Esophagus squamous epithelium (tissue), 5 donors: ENCODE measurements around the gene CCBE1. TPM values are rescaled to one million over a fixed set of nuclear protein-coding genes. Genes with fewer than 3 reads are reported as not detected.
"Not testable (repeated sequence)": the region's sequence is repeated elsewhere in the genome, so short reads cannot be mapped to it uniquely, and the experiment has no call there.

Source experiments
- DNase-seq: peaks from one replicate; lab custom pipeline; 2025; lab: John Stamatoyannopoulos, UW
- H3K27ac ChIP-seq, 4 donors: fragments of 200-600 bp; sonication (generic); one replicate each; pipeline ENCODE4 v1.5.1; 2016 to 2019; ENCODE audit warnings: mild to moderate bottlenecking in 1 of 4
- H3K27me3 ChIP-seq, 4 donors: fragments of 200-600 bp; sonication (generic); 1 replicate in 3 of 4; 2 replicates in 1 of 4; pipeline versions ENCODE4 v1.5.1 to v1.6.0; 2017 to 2021; ENCODE audit warnings: antibody characterized with exemption in 1 of 4
- H3K36me3 ChIP-seq, 3 donors: fragments of 200-600 bp; sonication (generic); one replicate each; pipeline ENCODE4 v1.5.1; 2016 to 2019
- H3K4me1 ChIP-seq, 3 donors: fragments of 200-600 bp; sonication (generic); one replicate each; pipeline ENCODE4 v1.5.1; 2017 to 2019
- H3K4me3 ChIP-seq, 4 donors: fragments of 200-600 bp; sonication (generic); 1 replicate in 3 of 4; 2 replicates in 1 of 4; pipeline ENCODE4 v1.5.1; 2016 to 2019; ENCODE audit warnings: mild to moderate bottlenecking in 2 of 4, moderate library complexity in 1 of 4
- H3K9me3 ChIP-seq, 3 donors: fragments of 200-600 bp; sonication (generic); one replicate each; pipeline ENCODE4 v1.5.1; 2016 to 2019
- POLR2A ChIP-seq, 4 donors: fragments of 450-650 bp; IDR thresholded peaks; one replicate each; pipeline ENCODE4 v1.6.1; 2017; ENCODE audit warnings: antibody characterized with exemption in 4 of 4, mild to moderate bottlenecking in 4 of 4, moderate library complexity in 3 of 4
- WGBS, 2 donors: methylation state at CpG; one replicate each; pipeline ENCODE4 v1.1.5; 2018; 5-methylcytosine and 5-hydroxymethylcytosine counted together
- intact Hi-C: fragments of 100-400 bp; cut with DNase I; formaldehyde crosslinking; loops from one replicate; pipeline ENCODE4 v1.15.0; 2022
- total RNA-seq, 4 donors: library from RNA; depleted of rRNA; stranded (reverse); fragments of >200 nt; gene quantifications; one replicate each; pipeline ENCODE4 v1.1.0, GENCODE V29; 2016
- TF ChIP-seq, protein P1 (sequence below), 6 experiments: fragments of 450-650 bp in 4 of 6; fragments of 200-600 bp in 2 of 6; sonication (generic) in 2 of 6; IDR thresholded peaks; one replicate each; pipeline ENCODE4 v1.5.1; 2016 to 2019; ENCODE audit warnings: antibody characterized with exemption in 6 of 6, mild to moderate bottlenecking in 4 of 6, moderate library complexity in 4 of 6
- donor health status: DM: yes; HTN: yes; CAD: no.

Gene CCBE1
- total RNA-seq, 4 donors from 2014 or later = 0.34 to 4.6 (median 1.3) TPM

GRCh38 chr18:59717291-59717690, 20.1 kb upstream of the CCBE1 start:
- intact Hi-C loops = no loop called here
- TF ChIP-seq, protein P1, sequence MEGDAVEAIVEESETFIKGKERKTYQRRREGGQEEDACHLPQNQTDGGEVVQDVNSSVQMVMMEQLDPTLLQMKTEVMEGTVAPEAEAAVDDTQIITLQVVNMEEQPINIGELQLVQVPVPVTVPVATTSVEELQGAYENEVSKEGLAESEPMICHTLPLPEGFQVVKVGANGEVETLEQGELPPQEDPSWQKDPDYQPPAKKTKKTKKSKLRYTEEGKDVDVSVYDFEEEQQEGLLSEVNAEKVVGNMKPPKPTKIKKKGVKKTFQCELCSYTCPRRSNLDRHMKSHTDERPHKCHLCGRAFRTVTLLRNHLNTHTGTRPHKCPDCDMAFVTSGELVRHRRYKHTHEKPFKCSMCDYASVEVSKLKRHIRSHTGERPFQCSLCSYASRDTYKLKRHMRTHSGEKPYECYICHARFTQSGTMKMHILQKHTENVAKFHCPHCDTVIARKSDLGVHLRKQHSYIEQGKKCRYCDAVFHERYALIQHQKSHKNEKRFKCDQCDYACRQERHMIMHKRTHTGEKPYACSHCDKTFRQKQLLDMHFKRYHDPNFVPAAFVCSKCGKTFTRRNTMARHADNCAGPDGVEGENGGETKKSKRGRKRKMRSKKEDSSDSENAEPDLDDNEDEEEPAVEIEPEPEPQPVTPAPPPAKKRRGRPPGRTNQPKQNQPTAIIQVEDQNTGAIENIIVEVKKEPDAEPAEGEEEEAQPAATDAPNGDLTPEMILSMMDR (IDR thresholded peaks at IDR 0.05) = no peak
- no peak for TF ChIP-seq POLR2A (IDR thresholded peaks at IDR 0.05)
- Histone ChIP-seq H3K27me3 (peaks cover 0 to 6% (median 0%) of the 10 kb centered on the region in 4 donors), H3K9me3 (no peaks in the 10 kb centered on the region), H3K36me3 (no peaks in the 10 kb centered on the region), H3K4me3 (no peak overlapping the region), H3K27ac (no peak overlapping the region), H3K4me1 (no peaks in the 10 kb centered on the region)
- DNase-seq = no peak
- 66 to 78% methylated on average over 2 of the region's 2 CpGs for WGBS, 2 donors

- Histone ChIP-seq H3K4me1 (no peaks in the 10 kb centered on the region), H3K27ac (no peak overlapping the region), H3K27me3 (peaks cover 0 to 6% (median 0%) of the 10 kb centered on the region in 4 donors), H3K4me3 (no peak overlapping the region), H3K36me3 (no peaks in the 10 kb centered on the region), H3K9me3 (no peaks in the 10 kb centered on the region)
- TF ChIP-seq, protein P1 (IDR thresholded peaks at IDR 0.05) = no peak
- no peak for TF ChIP-seq POLR2A (IDR thresholded peaks at IDR 0.05)
- WGBS, 2 donors = 40 to 47% methylated on average over 2 of the region's 2 CpGs
- DNase-seq = no peak
- intact Hi-C loops = no loop called here
Measured at GRCh38 chr18:59715966-59716369, 18.7 kb upstream of the CCBE1 start.

- 82 to 87% methylated on average over 6 to 7 of the region's 7 CpGs for WGBS, 2 donors
- Histone ChIP-seq H3K27ac (no peak overlapping the region), H3K36me3 (no peaks in the 10 kb centered on the region), H3K9me3 (no peaks in the 10 kb centered on the region), H3K27me3 (peaks cover 0 to 8% (median 0%) of the 10 kb centered on the region in 4 donors), H3K4me3 (no peak overlapping the region), H3K4me1 (no peaks in the 10 kb centered on the region)
- intact Hi-C loops = no loop called here
- DNase-seq = no peak
- TF ChIP-seq POLR2A (IDR thresholded peaks at IDR 0.05) = no peak
- TF ChIP-seq, protein P1 (IDR thresholded peaks at IDR 0.05) = no peak
Measured at GRCh38 chr18:59715445-59715844, 18.2 kb upstream of the CCBE1 start.

GRCh38 chr18:59714096-59714495, 16.9 kb upstream of the CCBE1 start:
- H3K4me1 ChIP-seq, DNase-seq, H3K27ac ChIP-seq, H3K4me3 ChIP-seq, intact Hi-C loops, H3K9me3 ChIP-seq, H3K36me3 ChIP-seq: not testable (repeated sequence)
- H3K27me3 ChIP-seq = peaks cover 0 to 13% (median 0%) of the 10 kb centered on the region in 4 donors
- 100% methylated on average over 5 of the region's 28 CpGs; no CpG with 5 or more reads in 1 of the 2 donors for WGBS, 2 donors

GRCh38 chr18:59712311-59712710, 15.1 kb upstream of the CCBE1 start:
- H3K27me3 ChIP-seq = peaks cover 0 to 9% (median 0%) of the 10 kb centered on the region in 4 donors
- no peak for DNase-seq
- TF ChIP-seq, protein P1 (IDR thresholded peaks at IDR 0.05) = no peak
- no peak for TF ChIP-seq POLR2A (IDR thresholded peaks at IDR 0.05)
- H3K4me1 ChIP-seq = no peaks in the 10 kb centered on the region
- WGBS, 2 donors = 75 to 84% methylated on average over 6 of the region's 6 CpGs
- intact Hi-C loops = no loop called here
- no peaks in the 10 kb centered on the region for H3K36me3 ChIP-seq
- H3K9me3 ChIP-seq = no peaks in the 10 kb centered on the region
- H3K4me3 ChIP-seq = no peak overlapping the region
- H3K27ac ChIP-seq = no peak overlapping the region

DNA sequence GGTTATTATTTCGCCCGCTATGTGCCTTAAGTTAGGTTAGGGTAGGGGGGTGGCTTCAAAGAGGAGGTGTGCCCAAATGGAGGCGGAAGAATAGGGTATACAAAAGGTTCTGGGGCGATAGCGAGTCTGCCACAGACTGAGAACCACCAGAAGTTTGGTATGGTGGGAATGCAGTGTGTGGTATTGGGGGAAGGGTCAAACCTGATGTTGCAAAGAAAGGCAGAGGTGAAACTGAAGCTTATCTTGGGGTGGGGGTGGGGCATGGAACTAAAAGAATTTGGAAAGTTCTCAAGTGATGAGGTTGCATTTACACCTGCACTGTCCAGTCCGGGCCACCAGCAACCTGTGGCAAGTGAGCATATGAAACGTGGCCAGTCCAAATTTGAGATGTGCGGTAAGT, 11.8 kb upstream of the CCBE1 start:
- Histone ChIP-seq H3K4me1 (peaks cover 0 to 6% (median 0%) of the 10 kb centered on the region in 3 donors), H3K36me3 (no peaks in the 10 kb centered on the region), H3K27me3 (peaks cover 0 to 9% (median 0%) of the 10 kb centered on the region in 4 donors), H3K27ac (no peak overlapping the region), H3K4me3 (no peak overlapping the region), H3K9me3 (no peaks in the 10 kb centered on the region)
- WGBS, 2 donors = 89 to 92% methylated on average over 8 of the region's 8 CpGs
- intact Hi-C loops = no loop called here
- no peak for DNase-seq
- TF ChIP-seq, protein P1 (IDR thresholded peaks at IDR 0.05) = no peak
- no peak for TF ChIP-seq POLR2A (IDR thresholded peaks at IDR 0.05)
